Endothelial cell of umbilical vein (primary cell): ENCODE results near the gene TUBB4A. TPM values are rescaled to one million over a fixed set of nuclear protein-coding genes. Genes with fewer than 3 reads are reported as not detected.

ENCODE experiments used
- BruUV-seq: library from RNA; stranded (reverse); fragments of 400-500 nt; replicated peaks from 2 replicates; lab custom pipeline; 2021; lab: Mats Ljungman, UMichigan
- CTCF ChIA-PET: fragments of 300-600, 350-600 bp; sonication (Branson Sonifier 250); formaldehyde crosslinking; loops from one replicate; lab custom pipeline; 2021; ENCODE audit warnings: antibody characterized with exemption, inconsistent platforms; lab: Charles Lee
- POLR2A ChIA-PET: fragments of 300-600, 350-600 bp; sonication (Branson Sonifier 250); formaldehyde crosslinking; loops from one replicate; lab custom pipeline; 2021; ENCODE audit warnings: antibody characterized with exemption, inconsistent platforms; lab: Charles Lee
- DNase-seq: peaks from one replicate; pipeline ENCODE4 v3.0.0-alpha.2; 2011; ENCODE audit warnings: low read depth, low spot score
- FAIRE-seq: peaks from 2 replicates; lab custom pipeline; 2011; peaks lifted over from hg19 to GRCh38; lab: Jason Lieb, UNC
- H2AFZ ChIP-seq: 2 replicates; pipeline ENCODE4 v1.6.0; 2012; ENCODE audit warnings: low read depth, low read length, control low read depth, inconsistent platforms
- H3K27ac ChIP-seq: 2 replicates; pipeline ENCODE4 v1.5.1; 2011; ENCODE audit warnings: low read depth, mild to moderate bottlenecking, control low read depth, low read length, moderate library complexity; ENCODE audit not compliant: insufficient read depth
- H3K27me3 ChIP-seq, 2 experiments: 2 replicates each; pipeline versions ENCODE4 v1.6.0 to v1.6.1; 2011; ENCODE audit warnings: low read length in 2 of 2, mixed read lengths in 1 of 2; ENCODE audit not compliant: control insufficient read depth in 2 of 2, insufficient read depth in 2 of 2
- H3K36me3 ChIP-seq, 2 experiments: 2 replicates in 1 of 2; 3 replicates in 1 of 2; pipeline ENCODE4 v1.5.1; 2011; ENCODE audit warnings: low read length in 2 of 2, mild to moderate bottlenecking in 1 of 2, moderate library complexity in 1 of 2; ENCODE audit not compliant: control insufficient read depth in 2 of 2, insufficient read depth in 2 of 2; ENCODE audit errors: extremely low read depth in 1 of 2
- H3K4me1 ChIP-seq: 3 replicates; pipeline ENCODE4 v1.5.1; 2011; ENCODE audit warnings: mild to moderate bottlenecking, low read length; ENCODE audit not compliant: control insufficient read depth, insufficient read depth; ENCODE audit errors: extremely low read depth
- H3K4me2 ChIP-seq: 2 replicates; pipeline ENCODE4 v1.6.1; 2011; ENCODE audit warnings: low read length, control low read depth, mixed read lengths; ENCODE audit not compliant: insufficient read depth
- H3K4me3 ChIP-seq, 3 experiments: fragments of 200-600 bp in 1 of 3; sonication (generic), shearing (Covaris generic) in 1 of 3; replicated peaks in 1 of 3; 2 replicates each; pipeline ENCODE4 v1.5.1; 2011 to 2016; ENCODE audit warnings: control low read depth in 3 of 3, low read length in 3 of 3, mild to moderate bottlenecking in 2 of 3, inconsistent platforms in 1 of 3, low read depth in 1 of 3, moderate library complexity in 1 of 3; ENCODE audit not compliant: insufficient read depth in 1 of 3
- H3K79me2 ChIP-seq: 2 replicates; pipeline ENCODE4 v1.6.0; 2012; ENCODE audit warnings: low read length, inconsistent platforms; ENCODE audit not compliant: control insufficient read depth, insufficient read depth
- H3K9ac ChIP-seq: replicated peaks from 2 replicates; pipeline ENCODE3; 2011; ENCODE audit warnings: low read length, control low read depth; ENCODE audit not compliant: insufficient read depth; ENCODE audit errors: extremely low read depth
- H3K9me1 ChIP-seq: replicated peaks from 3 replicates; pipeline ENCODE4 v1.6.0; 2011; ENCODE audit warnings: mild to moderate bottlenecking, low read length; ENCODE audit not compliant: control insufficient read depth, insufficient read depth; ENCODE audit errors: extremely low read depth
- H3K9me3 ChIP-seq: replicated peaks from 2 replicates; pipeline ENCODE4 v1.5.1; 2012; ENCODE audit warnings: low read length, inconsistent platforms; ENCODE audit not compliant: control insufficient read depth, insufficient read depth
- H4K20me1 ChIP-seq: replicated peaks from 2 replicates; pipeline ENCODE3; 2011; ENCODE audit warnings: mild to moderate bottlenecking, low read length; ENCODE audit not compliant: control insufficient read depth, insufficient read depth; ENCODE audit errors: extremely low read depth
- EZH2 ChIP-seq: IDR thresholded peaks from 2 replicates; pipeline ENCODE4 v1.6.1; 2012; ENCODE audit warnings: borderline replicate concordance, low read depth, mild to moderate bottlenecking, moderate library complexity, low read length, inconsistent platforms; ENCODE audit not compliant: severe bottlenecking
- FOS ChIP-seq: IDR thresholded peaks from 2 replicates; pipeline ENCODE4 v1.6.1; 2011; ENCODE audit warnings: mild to moderate bottlenecking, low read length, moderate library complexity, borderline replicate concordance; ENCODE audit not compliant: insufficient read depth
- GATA2 ChIP-seq: IDR thresholded peaks from 2 replicates; pipeline ENCODE4 v1.7.0; 2011; ENCODE audit warnings: low read depth, mild to moderate bottlenecking, moderate library complexity, mixed read lengths, low read length; ENCODE audit not compliant: insufficient read length, insufficient read depth
- JUN ChIP-seq: IDR thresholded peaks from 2 replicates; pipeline ENCODE4 v1.6.1; 2011; ENCODE audit warnings: borderline replicate concordance, low read depth; ENCODE audit not compliant: insufficient read length, insufficient read depth
- MYC ChIP-seq: IDR thresholded peaks from one replicate; pipeline ENCODE4 v1.6.1; 2011; ENCODE audit warnings: mild to moderate bottlenecking, low read depth, low read length
- POLR2A ChIP-seq: IDR thresholded peaks from 2 replicates; pipeline ENCODE4 v1.6.1; 2012; ENCODE audit warnings: low read depth, mild to moderate bottlenecking, control low read depth, low read length
- POLR2AphosphoS5 ChIP-seq: IDR thresholded peaks from 2 replicates; pipeline ENCODE4 v1.6.1; 2012; ENCODE audit warnings: low read depth, mild to moderate bottlenecking, control low read depth, low read length, moderate library complexity; ENCODE audit not compliant: insufficient read depth
- dilution Hi-C: fragments of 300-500 bp; cut with MboI; formaldehyde crosslinking; loops from one replicate; pipeline ENCODE4 v1.15.0; 2019; ENCODE audit warnings: low sequenced_read_pairs; ENCODE audit not compliant: extremely low pct_ligation_motif_present
- intact Hi-C: fragments of 100-400 bp; cut with micrococcal nuclease; formaldehyde crosslinking; loops from one replicate; pipeline ENCODE4 v1.10.0; 2022
- polyA plus RNA-seq, 4 experiments: library from polyadenylated mRNA; depleted of rRNA in 3 of 4; stranded (reverse) in 3 of 4; unstranded in 1 of 4; fragments of >200 nt; gene quantifications; 2 replicates each; pipeline versions ENCODE4 v1.2.1 to v1.2.3, GENCODE V29; 2011 to 2012; ENCODE audit warnings: missing spikeins in 1 of 4
- total RNA-seq: library from RNA; stranded (reverse); gene quantifications from 2 replicates; pipeline ENCODE4 v1.2.3, GENCODE V29; 2021
- TF ChIP-seq, protein P1 (sequence below), 2 donors: IDR thresholded peaks; 1 replicate in 1 of 2; 2 replicates in 1 of 2; pipeline ENCODE4 v1.5.1; 2011; ENCODE audit warnings: low read length in 2 of 2, mild to moderate bottlenecking in 2 of 2, moderate library complexity in 2 of 2, control low read depth in 1 of 2, inconsistent platforms in 1 of 2, low read depth in 1 of 2; ENCODE audit not compliant: insufficient read depth in 1 of 2; ENCODE audit errors: extremely low read depth in 1 of 2
- TF ChIP-seq, protein P2 (sequence below): IDR thresholded peaks from 2 replicates; pipeline ENCODE4 v1.6.1; 2011; ENCODE audit not compliant: insufficient read depth, insufficient read length

TUBB4A gene
- total and polyA plus RNA-seq, 2 donors (not counting 3 experiments of a cell fraction or from before 2014, with no cell fraction given), result not detected

DNA sequence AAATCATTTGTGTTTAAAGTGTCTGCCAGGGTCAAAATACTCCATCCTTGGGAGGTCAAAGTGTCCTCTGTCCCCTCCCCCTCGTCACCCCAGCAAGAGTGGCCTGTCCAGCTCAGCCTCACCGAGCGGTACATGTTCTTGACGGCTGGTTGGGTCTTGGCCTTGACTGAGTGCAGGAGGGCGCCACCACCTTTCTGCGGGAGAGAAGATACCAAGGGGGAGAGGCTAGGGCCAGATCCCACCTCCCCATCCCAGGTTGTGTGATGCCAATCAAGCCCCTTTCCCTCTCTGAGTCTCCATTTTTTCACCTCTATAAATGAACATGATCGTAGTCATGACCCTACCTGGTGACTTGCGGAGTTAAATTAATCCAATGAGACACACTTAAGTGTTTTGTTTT, 31.9 kb downstream of the TUBB4A start:
- Histone ChIP-seq H3K36me3 (no peaks in the 10 kb centered on the region), H3K9me1 (no peaks in the 10 kb centered on the region), H3K4me2 (no peak overlapping the region), H4K20me1 (no peaks in the 10 kb centered on the region), H3K9ac (no peak overlapping the region), H3K4me1 (no peaks in the 10 kb centered on the region), H3K79me2 (no peaks in the 10 kb centered on the region), H3K27ac (no peak overlapping the region), H2AFZ (no peak overlapping the region), H3K27me3 (peaks cover 2 to 4% of the 10 kb centered on the region in 2 experiments), H3K9me3 (no peaks in the 10 kb centered on the region), H3K4me3 (no peak overlapping the region)
- ChIA-PET POLR2A (no interaction called here), CTCF (no interaction called here)
- TF ChIP-seq POLR2AphosphoS5 (no peak), EZH2 (no peak), POLR2A (no peak), MYC (no peak), JUN (no peak), GATA2 (no peak), FOS (no peak)
- TF ChIP-seq, protein P1, sequence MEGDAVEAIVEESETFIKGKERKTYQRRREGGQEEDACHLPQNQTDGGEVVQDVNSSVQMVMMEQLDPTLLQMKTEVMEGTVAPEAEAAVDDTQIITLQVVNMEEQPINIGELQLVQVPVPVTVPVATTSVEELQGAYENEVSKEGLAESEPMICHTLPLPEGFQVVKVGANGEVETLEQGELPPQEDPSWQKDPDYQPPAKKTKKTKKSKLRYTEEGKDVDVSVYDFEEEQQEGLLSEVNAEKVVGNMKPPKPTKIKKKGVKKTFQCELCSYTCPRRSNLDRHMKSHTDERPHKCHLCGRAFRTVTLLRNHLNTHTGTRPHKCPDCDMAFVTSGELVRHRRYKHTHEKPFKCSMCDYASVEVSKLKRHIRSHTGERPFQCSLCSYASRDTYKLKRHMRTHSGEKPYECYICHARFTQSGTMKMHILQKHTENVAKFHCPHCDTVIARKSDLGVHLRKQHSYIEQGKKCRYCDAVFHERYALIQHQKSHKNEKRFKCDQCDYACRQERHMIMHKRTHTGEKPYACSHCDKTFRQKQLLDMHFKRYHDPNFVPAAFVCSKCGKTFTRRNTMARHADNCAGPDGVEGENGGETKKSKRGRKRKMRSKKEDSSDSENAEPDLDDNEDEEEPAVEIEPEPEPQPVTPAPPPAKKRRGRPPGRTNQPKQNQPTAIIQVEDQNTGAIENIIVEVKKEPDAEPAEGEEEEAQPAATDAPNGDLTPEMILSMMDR (IDR thresholded peaks at IDR 0.05; ENCODE audit: extremely low read depth in 1 of 2, insufficient read depth in 1 of 2, low read depth in 1 of 2, low read length in 2 of 2), result no peak
- TF ChIP-seq, protein P2, sequence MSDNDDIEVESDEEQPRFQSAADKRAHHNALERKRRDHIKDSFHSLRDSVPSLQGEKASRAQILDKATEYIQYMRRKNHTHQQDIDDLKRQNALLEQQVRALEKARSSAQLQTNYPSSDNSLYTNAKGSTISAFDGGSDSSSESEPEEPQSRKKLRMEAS, result no peak
- no peak for FAIRE-seq
- intact Hi-C loops, result no loop called here
- dilution Hi-C loops, result no loop called here
- no peak for DNase-seq
- BruUV-seq, result no TSS peak
